ENCODE measurements around the gene MR1. TPM values are rescaled to one million over a fixed set of nuclear protein-coding genes. Genes with fewer than 3 reads are reported as not detected.

Gene MR1
- total RNA-seq (2014; rRNA removed; shearing (Covaris generic)) (5.9 and 7.9 TPM in 2 replicates), total RNA-seq (2022) (15.8 and 18.3 TPM in 2 replicates), Bru-seq, nascent RNA (percentile 62 among the genes with signal in this experiment), BruChase-seq, experiment 1, labeled RNA remaining after a 6-hour chase (percentile 57 among the genes with signal in this experiment), BruChase-seq, experiment 2, labeled RNA remaining after a 2-hour chase (percentile 64 among the genes with signal in this experiment)
- long read RNA-seq, full-length matches to known transcripts = 38 of 47 reads
- long read RNA-seq, partial matches to known transcripts = 0 of 47 reads
- long read RNA-seq, other reads (novel, unspliced or antisense) = 9 of 47 reads

DNA sequence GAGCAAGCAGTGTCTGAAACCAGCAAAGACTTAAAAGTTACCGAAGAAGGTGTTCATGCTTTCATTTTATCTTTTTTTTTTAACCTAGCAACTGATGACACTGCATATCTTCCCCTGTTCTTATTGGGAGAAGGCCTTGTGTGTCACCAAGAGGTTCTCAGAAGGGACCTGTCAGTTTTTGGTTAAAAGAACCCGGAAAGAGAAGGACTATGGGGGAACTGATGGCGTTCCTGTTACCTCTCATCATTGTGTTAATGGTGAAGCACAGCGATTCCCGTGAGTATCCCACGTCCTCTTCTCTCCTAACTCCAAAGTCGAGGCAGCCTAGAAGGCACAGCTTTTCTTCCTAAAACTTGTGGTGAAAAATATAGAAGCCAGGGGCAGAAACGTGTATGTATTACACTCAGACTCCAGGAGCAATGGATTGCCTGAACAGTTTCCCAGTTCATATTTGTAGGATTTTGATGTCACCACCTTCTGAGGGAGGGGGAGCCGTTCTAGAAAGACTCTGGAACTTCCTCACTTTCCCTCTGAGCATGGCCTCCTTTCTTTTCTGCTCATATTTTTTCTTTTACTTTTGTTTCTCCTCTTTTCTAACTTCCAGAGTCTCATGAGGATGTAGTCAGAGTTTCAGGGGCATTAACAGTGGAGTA lies at the start of gene MR1:
Gene MR1 (plus strand): TSS at position 185 of the 653 bp plus-strand sequence. CDS start 25 bp downstream, at position 210.
- intact Hi-C loops (cut with micrococcal nuclease; ENCODE audit: unreplicated experiment) = loop anchor here (1.0 kb wide), 1 partner anchor 402 kb away; the partner anchor contains the start of gene XPR1
- Histone ChIP-seq H4K20me1 (ENCODE audit: insufficient read depth, low read length) (no peaks in the 10 kb centered on the region), H3K4me2 (ENCODE audit: low read length) (peak within 1 kb of the TSS; percentile 84), H3K9me3 (ENCODE audit: low read length) (no peaks in the 10 kb centered on the region), H3K79me2 (ENCODE audit: insufficient read depth, low read depth, low read length) (peaks cover 10% of the 10 kb centered on the region; the same call in 1 of the 2 replicates), H3K36me3 (ENCODE audit: insufficient read depth, low read length) (no peaks in the 10 kb centered on the region), H2AFZ (ENCODE audit: low read length) (peak within 1 kb of the TSS; percentile 97), H3K4me1 (ENCODE audit: insufficient read depth, low read length, poor library complexity, severe bottlenecking) (peaks cover 19% of the 10 kb centered on the region), H3K9me2 (ENCODE audit: insufficient read depth, low read length) (no peaks in the 10 kb centered on the region), H3K4me3 (ENCODE audit: low read depth, low read length, poor library complexity, severe bottlenecking) (peak within 1 kb of the TSS; percentile 81), H3K27ac (ENCODE audit: low read depth, low read length, poor library complexity, severe bottlenecking) (peak within 1 kb of the TSS; percentile 53)
- no peak for TF ChIP-seq EZH2phosphoT487 (IDR thresholded peaks at IDR 0.05; ENCODE audit: borderline replicate concordance, low read depth, low read length)
- POLR2A ChIA-PET = interaction anchor here (0.7 to 2.2 kb wide), 15 partner anchors 8 to 535 kb away, joined by 3 to 31 read pairs (median 4); partner anchors contain the start of genes IER5 and STX6
- DNase-seq (ENCODE audit: low spot score) = peak; percentile 93
- TSS peak; percentile 86 for BruUV-seq (replicated peaks)
- CTCF ChIA-PET (ENCODE audit: unreplicated experiment) = interaction anchor here (0.7 to 1.2 kb wide), 4 partner anchors 8 to 13 kb away, joined by 3 read pairs; partner anchors contain the start of gene STX6

DNA sequence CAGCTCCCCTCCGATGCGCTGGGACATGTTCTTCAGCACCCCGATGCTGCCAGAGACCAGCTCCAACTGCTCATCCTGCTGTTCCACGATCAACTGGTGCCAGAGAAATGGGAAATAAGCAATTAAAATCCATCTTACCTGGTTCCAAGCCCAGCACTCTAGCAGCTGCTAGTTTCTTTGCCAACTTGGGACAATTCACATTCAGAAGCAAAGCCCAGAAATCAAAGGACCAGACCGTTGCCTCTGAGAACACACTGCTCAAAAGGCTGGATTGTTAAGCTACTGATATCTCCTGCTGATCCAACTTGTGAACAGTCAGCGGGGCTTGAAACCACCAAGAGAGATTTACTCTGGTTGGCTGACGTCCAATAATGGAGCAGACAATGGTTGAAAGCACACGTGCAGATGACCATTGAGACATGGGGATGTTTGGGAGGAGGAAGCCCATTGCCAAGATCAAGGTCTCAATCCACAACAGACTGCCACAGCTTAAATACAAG lies 45.5 kb upstream of the MR1 start:
- no peaks in the 10 kb centered on the region for H3K9me3 ChIP-seq (ENCODE audit: low read length)
- no peak for TF ChIP-seq EZH2phosphoT487 (IDR thresholded peaks at IDR 0.05; ENCODE audit: borderline replicate concordance, low read depth, low read length)
- TF ChIP-seq, protein P1, sequence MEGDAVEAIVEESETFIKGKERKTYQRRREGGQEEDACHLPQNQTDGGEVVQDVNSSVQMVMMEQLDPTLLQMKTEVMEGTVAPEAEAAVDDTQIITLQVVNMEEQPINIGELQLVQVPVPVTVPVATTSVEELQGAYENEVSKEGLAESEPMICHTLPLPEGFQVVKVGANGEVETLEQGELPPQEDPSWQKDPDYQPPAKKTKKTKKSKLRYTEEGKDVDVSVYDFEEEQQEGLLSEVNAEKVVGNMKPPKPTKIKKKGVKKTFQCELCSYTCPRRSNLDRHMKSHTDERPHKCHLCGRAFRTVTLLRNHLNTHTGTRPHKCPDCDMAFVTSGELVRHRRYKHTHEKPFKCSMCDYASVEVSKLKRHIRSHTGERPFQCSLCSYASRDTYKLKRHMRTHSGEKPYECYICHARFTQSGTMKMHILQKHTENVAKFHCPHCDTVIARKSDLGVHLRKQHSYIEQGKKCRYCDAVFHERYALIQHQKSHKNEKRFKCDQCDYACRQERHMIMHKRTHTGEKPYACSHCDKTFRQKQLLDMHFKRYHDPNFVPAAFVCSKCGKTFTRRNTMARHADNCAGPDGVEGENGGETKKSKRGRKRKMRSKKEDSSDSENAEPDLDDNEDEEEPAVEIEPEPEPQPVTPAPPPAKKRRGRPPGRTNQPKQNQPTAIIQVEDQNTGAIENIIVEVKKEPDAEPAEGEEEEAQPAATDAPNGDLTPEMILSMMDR (conservative IDR thresholded peaks at IDR 0.05; ENCODE audit: low read length) = no peak
- POLR2A ChIA-PET = interaction anchor here (1.4 kb wide), 2 partner anchors 20 to 27 kb away, joined by 3 to 4 read pairs; no protein-coding TSS in a partner anchor
- H3K9me2 ChIP-seq (ENCODE audit: insufficient read depth, low read length) = no peaks in the 10 kb centered on the region
- CTCF ChIA-PET (ENCODE audit: unreplicated experiment) = interaction anchor here (0.6 kb wide), 1 partner anchor 466 kb away, joined by 3 read pairs; no protein-coding TSS in a partner anchor
- H2AFZ ChIP-seq (ENCODE audit: low read length) = no peak overlapping the region
- H3K27ac ChIP-seq (ENCODE audit: low read depth, low read length, poor library complexity, severe bottlenecking) = no peak overlapping the region
- H3K79me2 ChIP-seq (ENCODE audit: insufficient read depth, low read depth, low read length) = no peaks in the 10 kb centered on the region
- no peaks in the 10 kb centered on the region for H3K4me1 ChIP-seq (ENCODE audit: insufficient read depth, low read length, poor library complexity, severe bottlenecking)
- BruUV-seq (replicated peaks) = no TSS peak
- H3K36me3 ChIP-seq (ENCODE audit: insufficient read depth, low read length) = peaks cover 75% of the 10 kb centered on the region
- H3K4me2 ChIP-seq (ENCODE audit: low read length) = no peak overlapping the region
- H4K20me1 ChIP-seq (ENCODE audit: insufficient read depth, low read length) = no peaks in the 10 kb centered on the region
- intact Hi-C loops (cut with micrococcal nuclease; ENCODE audit: unreplicated experiment) = no loop called here
- no peak for DNase-seq (ENCODE audit: low spot score)
- H3K4me3 ChIP-seq (ENCODE audit: low read depth, low read length, poor library complexity, severe bottlenecking) = no peak overlapping the region

DNA sequence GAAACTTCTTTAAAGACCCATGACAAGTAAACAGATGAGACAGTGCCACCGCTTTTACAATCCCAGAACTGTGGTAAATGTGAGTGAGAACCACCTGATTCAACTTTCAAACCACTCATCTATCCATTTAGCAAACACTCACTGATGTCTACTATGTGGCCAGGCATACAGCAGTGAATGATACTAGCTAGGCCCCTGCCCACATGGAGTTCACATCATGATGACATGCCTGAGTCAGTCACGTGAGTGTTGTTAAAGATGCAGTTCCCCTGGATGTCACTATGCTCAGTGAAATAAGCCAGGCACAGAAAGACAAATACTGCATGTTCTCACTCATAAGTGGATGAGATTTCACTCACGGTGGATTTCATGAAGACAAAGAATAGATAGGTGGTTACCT lies 39.5 kb upstream of the MR1 start:
- TF ChIP-seq, protein P1 (conservative IDR thresholded peaks at IDR 0.05; ENCODE audit: low read length) = no peak
- TF ChIP-seq EZH2phosphoT487 (IDR thresholded peaks at IDR 0.05; ENCODE audit: borderline replicate concordance, low read depth, low read length) = no peak
- H3K36me3 ChIP-seq (ENCODE audit: insufficient read depth, low read length) = peaks cover 51% of the 10 kb centered on the region
- intact Hi-C loops (cut with micrococcal nuclease; ENCODE audit: unreplicated experiment) = no loop called here
- H3K4me1 ChIP-seq (ENCODE audit: insufficient read depth, low read length, poor library complexity, severe bottlenecking) = no peaks in the 10 kb centered on the region
- no peaks in the 10 kb centered on the region for H3K9me2 ChIP-seq (ENCODE audit: insufficient read depth, low read length)
- DNase-seq (ENCODE audit: low spot score) = no peak
- ChIA-PET CTCF (ENCODE audit: unreplicated experiment) (no interaction called here), POLR2A (no interaction called here)
- H3K9me3 ChIP-seq (ENCODE audit: low read length) = no peaks in the 10 kb centered on the region
- H4K20me1 ChIP-seq (ENCODE audit: insufficient read depth, low read length) = no peaks in the 10 kb centered on the region
- no peak overlapping the region for H3K4me2 ChIP-seq (ENCODE audit: low read length)
- no peaks in the 10 kb centered on the region for H3K79me2 ChIP-seq (ENCODE audit: insufficient read depth, low read depth, low read length)
- H3K4me3 ChIP-seq (ENCODE audit: low read depth, low read length, poor library complexity, severe bottlenecking) = no peak overlapping the region
- BruUV-seq (replicated peaks) = no TSS peak
- H2AFZ ChIP-seq (ENCODE audit: low read length) = no peak overlapping the region
- no peak overlapping the region for H3K27ac ChIP-seq (ENCODE audit: low read depth, low read length, poor library complexity, severe bottlenecking)
